IPS-NIHi11 (cell line): ENCODE data around the gene TTC7B.

ENCODE experiments used
- DNase-seq: peaks from one replicate; pipeline ENCODE4 v3.0.0; 2012; ENCODE audit warnings: mixed read lengths, low spot score

The TTC7B gene

DNA sequence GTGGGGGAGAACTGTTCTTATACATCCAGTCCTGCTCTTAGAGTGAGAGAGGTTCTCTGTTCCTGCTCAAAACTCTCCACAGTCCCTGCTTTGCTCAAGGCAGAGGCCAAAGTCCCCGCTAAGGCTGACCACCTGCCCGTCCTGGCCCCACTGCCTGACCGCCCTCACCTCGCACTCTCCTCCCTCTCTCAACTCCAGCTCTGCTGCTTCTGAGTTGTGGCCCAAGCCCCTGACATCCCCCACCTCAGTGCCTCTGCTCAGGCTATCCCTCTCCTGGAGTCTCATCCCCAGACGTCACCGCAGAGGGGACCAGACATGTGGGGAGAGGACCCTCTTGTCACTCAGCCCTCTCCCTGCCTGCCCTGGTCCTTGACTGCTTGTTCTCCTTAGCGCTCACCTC is 308.8 kb downstream of the TTC7B start:
- no peak for DNase-seq

DNA sequence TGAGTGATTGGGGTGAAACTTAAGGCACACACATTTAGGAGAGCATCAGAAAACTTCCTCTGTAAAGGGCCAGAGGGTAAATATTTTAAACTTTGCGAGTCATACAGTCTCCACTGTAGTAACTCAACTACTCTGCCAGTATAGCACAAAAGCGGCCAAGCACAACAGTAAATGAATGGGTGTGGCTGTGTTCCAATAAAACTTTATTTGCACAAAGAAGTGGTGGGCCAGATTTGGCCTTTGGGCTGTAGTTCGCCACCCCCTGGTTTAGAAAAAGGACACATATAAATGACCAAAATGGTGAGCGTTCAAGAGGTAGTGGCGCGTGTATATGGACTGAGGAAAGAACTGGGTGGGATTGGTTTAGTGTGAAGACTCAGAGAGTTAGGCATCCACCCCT is 309.5 kb downstream of the TTC7B start:
- DNase-seq, result no peak

- no peak for DNase-seq
Measured at GRCh38 chr14:90505531-90505930, 310.7 kb downstream of the TTC7B start.

DNA sequence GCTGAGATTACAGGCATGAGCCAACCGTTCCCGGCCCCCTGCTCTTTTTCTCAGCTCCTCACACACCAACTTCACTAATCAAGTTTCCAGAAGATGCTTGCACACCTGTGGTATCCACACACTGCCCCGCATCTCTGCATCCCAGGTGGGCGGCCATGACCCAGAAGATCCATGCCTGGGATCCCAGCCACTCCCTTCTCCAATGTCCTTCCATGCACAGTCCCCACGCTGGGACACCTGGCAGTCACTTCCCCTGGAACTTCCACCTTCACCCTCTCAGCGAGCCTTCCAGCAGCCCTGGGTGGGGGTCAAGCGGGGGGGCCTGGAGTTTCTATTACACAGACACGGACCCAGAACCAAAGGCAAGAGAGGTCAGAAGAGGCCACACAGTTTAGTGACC is 311.6 kb downstream of the TTC7B start:
- no peak for DNase-seq

GRCh38 chr14:90503582-90503981 is 312.6 kb downstream of the TTC7B start:
- DNase-seq, result no peak

DNA sequence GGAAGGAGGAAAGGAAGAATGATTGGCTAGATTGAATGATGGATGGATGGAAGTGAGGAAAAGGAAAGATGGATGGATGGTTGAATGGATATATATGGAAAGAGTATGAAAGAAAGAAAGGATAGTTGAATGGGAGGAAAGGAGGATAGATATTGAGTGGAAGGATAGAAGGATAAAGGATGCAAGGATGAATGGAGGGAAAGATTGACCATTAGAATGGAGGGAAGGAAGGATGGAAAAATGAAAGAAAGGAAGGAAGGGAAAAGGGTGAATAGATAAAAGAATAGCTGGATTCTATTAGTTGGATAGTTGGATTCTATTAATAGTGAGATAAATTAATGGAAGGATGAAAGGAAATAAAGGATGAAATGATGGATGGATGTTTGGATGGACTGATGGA is 313.5 kb downstream of the TTC7B start:
- no peak for DNase-seq

GRCh38 chr14:90500665-90501370 is 315.4 kb downstream of the TTC7B start:
- DNase-seq, result no peak

DNA sequence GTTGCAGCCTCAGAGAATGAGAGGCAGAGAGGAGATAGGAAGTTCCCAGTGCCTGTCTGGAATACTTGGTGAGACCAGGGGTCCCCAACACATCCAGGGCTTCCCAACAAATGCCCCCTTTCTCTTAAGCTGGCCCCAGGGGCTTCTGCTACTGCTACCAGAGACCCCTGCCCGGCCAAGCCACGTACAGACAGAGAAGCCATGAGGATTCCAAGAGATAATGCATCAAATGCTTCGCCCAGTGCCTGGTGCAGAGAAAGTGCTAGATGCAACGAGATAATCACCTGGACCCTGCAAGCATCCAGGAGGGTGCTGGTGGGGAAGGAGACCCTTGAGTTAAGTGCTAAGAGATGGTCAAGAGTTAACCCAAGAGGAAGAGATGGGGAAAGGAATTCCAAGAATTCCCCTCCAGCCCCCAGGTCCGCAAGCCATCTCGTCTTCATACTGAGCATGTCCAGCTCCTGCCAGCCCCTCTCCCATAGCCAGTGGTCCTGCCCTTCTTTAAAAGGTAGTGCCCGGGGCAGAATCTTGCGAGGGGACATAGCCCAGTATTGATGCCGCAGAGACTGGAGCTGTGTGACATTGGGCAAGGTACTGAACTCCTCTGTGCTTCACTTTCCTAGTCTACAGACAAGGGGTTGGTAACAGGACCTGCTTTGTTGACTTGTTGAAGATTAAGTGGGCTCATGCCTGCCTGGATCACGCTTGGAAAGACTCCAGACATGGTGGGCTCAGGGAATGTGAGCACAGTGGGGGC is 316.1 kb downstream of the TTC7B start:
- peak; percentile 77 for DNase-seq

DNA sequence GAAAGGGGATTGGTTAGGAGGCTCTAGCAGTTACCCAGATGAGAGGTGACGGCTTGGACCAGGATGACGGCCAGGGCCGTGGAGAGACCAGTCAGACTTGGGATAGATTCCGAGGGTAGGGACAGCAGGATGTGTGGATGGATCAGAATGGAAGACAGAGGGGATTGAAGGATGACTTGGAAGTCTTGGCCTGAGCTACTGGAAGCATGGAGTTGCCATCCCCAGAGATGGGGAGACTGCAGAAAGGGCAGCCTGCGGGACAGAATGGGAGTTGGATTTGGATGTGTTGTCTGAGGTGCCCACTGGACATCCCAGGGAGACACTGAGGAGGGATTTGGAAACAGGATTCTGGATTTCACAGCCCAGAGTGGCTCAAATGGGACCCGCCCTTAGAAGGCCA is 317.1 kb downstream of the TTC7B start:
- no peak for DNase-seq

DNA sequence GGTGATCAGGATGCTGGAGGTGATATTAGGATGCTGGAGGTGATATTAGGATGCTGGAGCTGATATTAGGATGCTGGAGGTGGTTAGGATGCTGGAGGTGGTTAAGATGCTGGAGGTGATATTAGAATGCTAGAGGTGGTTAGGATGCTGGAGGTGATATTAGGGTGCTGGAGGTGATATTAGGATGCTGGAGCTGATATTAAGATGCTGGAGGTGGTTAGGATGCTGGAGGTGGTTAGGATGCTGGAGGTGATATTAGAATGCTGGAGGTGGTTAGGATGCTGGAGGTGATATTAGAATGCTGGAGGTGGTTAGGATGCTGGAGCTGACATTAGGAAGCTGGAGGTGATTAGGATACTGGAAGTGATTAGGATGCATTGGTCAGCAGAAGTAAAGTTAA is 318.0 kb downstream of the TTC7B start:
- no peak for DNase-seq

- DNase-seq, result no peak
Measured at GRCh38 chr14:90496379-90496778, 319.9 kb downstream of the TTC7B start.

- peak; percentile 90 for DNase-seq
Measured at GRCh38 chr14:90495357-90496276, 320.6 kb downstream of the TTC7B start.

DNA sequence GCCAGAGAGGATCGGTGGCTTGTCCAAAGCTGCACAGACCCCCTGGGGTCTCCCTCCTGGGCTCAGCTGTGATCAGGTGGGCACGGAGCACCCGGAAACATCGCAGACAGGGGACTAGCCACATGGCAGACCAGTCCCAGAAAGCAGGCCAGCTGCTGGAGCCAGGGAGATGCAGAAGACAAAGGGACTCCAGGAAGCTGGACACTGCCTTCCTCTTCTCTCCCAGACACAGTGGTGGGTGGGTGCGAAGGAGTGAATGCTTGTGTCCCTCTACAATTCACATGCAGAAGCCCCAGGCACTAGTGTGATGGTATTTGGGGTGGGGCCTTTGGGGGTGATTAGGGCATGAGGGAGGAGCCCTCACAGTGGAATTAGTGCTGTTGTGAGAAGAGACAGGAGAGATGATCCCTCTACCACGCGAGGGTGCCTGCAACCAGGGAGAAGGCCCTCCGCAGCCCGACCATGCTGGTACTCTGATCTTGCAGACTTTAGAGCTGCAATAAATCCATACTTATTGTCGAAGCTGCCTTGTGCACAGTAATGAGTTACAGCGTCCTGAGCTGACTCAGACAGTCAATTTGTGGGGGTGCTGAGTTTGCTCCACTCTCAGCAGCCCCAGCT is 324.2 kb downstream of the TTC7B start:
- no peak for DNase-seq

DNA sequence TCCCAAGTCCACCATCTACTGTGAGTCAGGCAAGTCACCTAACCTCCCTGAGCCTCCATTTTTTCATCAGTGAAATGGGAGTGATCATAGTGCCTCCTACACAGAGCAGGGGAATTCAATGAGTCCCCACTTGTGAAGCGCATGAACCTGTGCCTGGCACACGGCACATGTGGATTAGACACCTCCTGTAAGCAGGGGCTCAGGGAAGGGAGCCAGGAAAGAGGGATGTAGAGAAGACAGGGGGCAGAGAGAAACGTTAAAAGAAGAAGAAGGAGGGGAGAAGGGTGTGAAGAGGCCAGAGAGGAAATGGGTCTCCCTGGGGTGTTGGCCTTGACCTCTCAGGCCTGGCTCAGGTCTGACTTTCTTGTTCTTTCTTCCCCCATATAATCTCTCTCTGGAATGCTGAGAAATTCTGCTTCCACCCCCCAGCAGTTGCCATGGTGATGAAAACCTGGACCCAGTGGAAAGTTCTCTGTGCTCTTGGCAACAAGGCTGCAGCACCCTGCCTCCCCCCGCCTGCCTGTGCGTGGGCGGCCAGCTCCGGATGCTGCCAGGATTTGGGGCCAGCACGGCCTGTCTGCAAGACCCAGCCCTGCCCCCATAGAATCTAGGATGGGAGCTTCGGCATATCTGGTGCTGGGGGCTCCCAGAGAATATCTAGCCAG is 324.9 kb downstream of the TTC7B start:
- DNase-seq, result peak; percentile 57

GRCh38 chr14:90490720-90491050 is 325.5 kb downstream of the TTC7B start:
- DNase-seq, result no peak

DNA sequence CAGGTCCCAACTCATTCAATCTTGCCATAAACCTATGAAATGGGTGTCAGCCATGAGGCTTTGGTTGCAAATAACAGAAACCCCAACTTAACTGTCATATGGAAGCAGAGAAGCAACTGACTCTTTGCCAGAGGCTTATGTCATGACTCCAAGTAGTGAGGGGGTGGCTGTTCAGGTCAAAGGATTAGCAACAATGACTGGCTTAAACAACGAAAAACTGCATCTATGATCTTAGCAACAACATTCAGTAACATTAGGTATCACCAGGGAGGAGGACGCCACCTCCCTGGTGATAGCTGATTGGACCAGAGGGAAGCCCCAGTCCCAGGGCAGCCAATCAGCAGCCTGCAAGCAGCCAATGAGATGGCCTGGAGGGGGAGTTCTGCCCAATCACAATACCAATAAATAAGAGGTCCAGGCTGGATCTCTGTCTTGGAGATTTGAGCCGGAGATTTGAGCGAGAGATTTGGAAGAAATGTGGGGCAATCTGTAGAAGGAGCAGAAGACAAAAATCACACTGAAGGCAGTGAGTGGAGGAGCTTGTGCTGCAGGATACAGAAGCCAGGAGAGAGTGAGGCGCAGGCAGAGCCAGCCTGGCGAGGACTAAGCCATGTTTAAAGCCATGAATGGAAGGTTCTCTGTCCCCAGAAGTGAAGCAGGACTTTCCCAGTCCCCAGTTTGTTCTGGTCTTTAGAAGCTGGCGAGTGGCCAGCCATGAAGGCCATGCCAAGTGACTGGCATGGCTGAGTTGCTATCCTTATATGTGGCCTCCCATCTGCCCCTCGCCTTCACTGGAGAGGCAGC is 326.1 kb downstream of the TTC7B start:
- DNase-seq, result no peak

- no peak for DNase-seq
Measured at GRCh38 chr14:90489306-90489705, 326.9 kb downstream of the TTC7B start.

GRCh38 chr14:90488256-90488655 is 328.0 kb downstream of the TTC7B start:
- no peak for DNase-seq

DNA sequence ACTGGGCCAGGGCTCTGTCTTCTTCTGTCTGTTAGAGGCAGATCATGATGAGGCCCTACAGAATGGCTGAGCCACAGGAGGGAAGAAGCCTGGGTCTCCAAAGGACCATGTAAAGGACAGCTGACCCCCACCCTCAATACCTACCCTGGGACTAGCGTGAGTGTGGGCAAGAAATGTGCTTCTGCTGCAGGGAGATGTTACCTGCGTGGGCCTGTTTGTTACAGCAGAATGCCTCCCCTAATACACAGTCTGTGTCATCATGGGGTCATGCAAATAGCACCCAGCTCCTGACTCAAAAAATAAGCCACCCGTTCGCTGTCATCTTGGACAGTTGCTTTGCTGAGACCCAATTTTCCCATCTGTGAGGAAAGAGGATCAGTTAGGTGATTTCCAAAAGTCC is 328.8 kb downstream of the TTC7B start:
- no peak for DNase-seq

DNA sequence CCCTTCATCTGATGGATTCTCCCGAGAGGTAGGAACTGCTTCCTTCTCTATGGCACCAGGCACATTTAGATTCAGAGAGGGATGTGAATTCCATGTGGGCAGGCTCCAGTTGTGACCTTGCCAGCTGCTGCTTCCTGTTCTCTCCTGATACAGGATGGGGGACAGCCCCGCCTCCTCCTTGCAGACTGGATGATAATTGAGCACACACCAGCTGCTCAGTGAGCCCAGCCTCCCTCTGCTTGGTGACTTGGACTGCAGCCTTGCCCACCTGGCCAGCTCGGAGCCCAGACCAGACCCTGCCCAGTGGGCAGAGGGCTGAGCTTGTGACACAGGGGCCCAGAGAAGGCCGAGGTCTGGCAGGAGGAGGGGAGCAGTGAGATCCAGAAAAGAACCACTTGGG is 329.2 kb downstream of the TTC7B start:
- no peak for DNase-seq

- no peak for DNase-seq
Measured at GRCh38 chr14:90484291-90484690, 331.9 kb downstream of the TTC7B start.
